OCI-LY7 (cell line): ENCODE data around the gene EFNA2. TPM values are rescaled to one million over a fixed set of nuclear protein-coding genes. Genes with fewer than 3 reads are reported as not detected.
A peak's percentile ranks its signal among the peaks of the same experiment; 100 is the strongest.
"Not testable (repeated sequence)": the region's sequence is repeated elsewhere in the genome, so short reads cannot be mapped to it uniquely, and the experiment has no call there.

Source experiments
- BruUV-seq: library from RNA; stranded (reverse); fragments of 400-500 nt; replicated peaks from 2 replicates; lab custom pipeline; 2021; lab: Mats Ljungman, UMichigan
- CTCF ChIA-PET: fragments of 300-600 bp; sonication (Branson Sonifier 250); formaldehyde crosslinking; loops from one replicate; lab custom pipeline; 2022; ENCODE audit warnings: antibody characterized with exemption; ENCODE audit not compliant: unreplicated experiment; lab: Charles Lee
- POLR2A ChIA-PET: fragments of 300-600 bp; sonication (Branson Sonifier 250); formaldehyde crosslinking; loops from one replicate; lab custom pipeline; 2022; ENCODE audit warnings: antibody characterized with exemption; lab: Charles Lee
- DNase-seq: peaks from one replicate; pipeline ENCODE4 v3.0.0-alpha.2; 2015; ENCODE audit warnings: low spot score
- H2AFZ ChIP-seq: fragments of 200-600 bp; sonication (generic), shearing (Covaris generic); 2 replicates; pipeline ENCODE4 v1.6.1; 2014; ENCODE audit warnings: mild to moderate bottlenecking, antibody characterized with exemption, low read length, moderate library complexity
- H3K27ac ChIP-seq: fragments of 200-600 bp; sonication (generic); 2 replicates; pipeline ENCODE4 v1.5.1; 2014; ENCODE audit warnings: mixed run types, low read depth, mild to moderate bottlenecking, moderate library complexity, low read length, inconsistent platforms; ENCODE audit not compliant: poor library complexity, severe bottlenecking
- H3K36me3 ChIP-seq: fragments of 200-600 bp; sonication (generic); 2 replicates; pipeline ENCODE4 v1.6.1; 2014; ENCODE audit warnings: mild to moderate bottlenecking, antibody characterized with exemption, low read length, moderate library complexity, mixed read lengths; ENCODE audit not compliant: insufficient read depth
- H3K4me1 ChIP-seq: fragments of 200-600 bp; sonication (generic); 2 replicates; pipeline ENCODE4 v1.5.1; 2014; ENCODE audit warnings: mild to moderate bottlenecking, low read length; ENCODE audit not compliant: insufficient read depth, poor library complexity, severe bottlenecking
- H3K4me2 ChIP-seq: fragments of 200-600 bp; sonication (generic); 2 replicates; pipeline ENCODE4 v1.6.1; 2014; ENCODE audit warnings: mild to moderate bottlenecking, low read length
- H3K4me3 ChIP-seq: fragments of 200-600 bp; sonication (generic); 2 replicates; pipeline ENCODE4 v1.5.1; 2014; ENCODE audit warnings: mild to moderate bottlenecking, low read depth, low read length; ENCODE audit not compliant: poor library complexity, severe bottlenecking
- H3K79me2 ChIP-seq: fragments of 200-600 bp; sonication (generic); 2 replicates; pipeline ENCODE4 v1.6.1; 2016; ENCODE audit warnings: low read depth, mild to moderate bottlenecking, low read length, moderate library complexity, mixed read lengths; ENCODE audit not compliant: insufficient read depth
- H3K9me2 ChIP-seq: fragments of 200-600 bp; sonication (generic); 2 replicates; pipeline ENCODE4 v1.6.1; 2016; ENCODE audit warnings: mild to moderate bottlenecking, low read length, mixed read lengths; ENCODE audit not compliant: insufficient read depth
- H3K9me3 ChIP-seq: fragments of 200-600 bp; sonication (generic); 2 replicates; pipeline ENCODE4 v1.6.1; 2014; ENCODE audit warnings: mild to moderate bottlenecking, mixed run types, low read length, mixed read lengths
- H4K20me1 ChIP-seq: fragments of 200-600 bp; sonication (generic); 2 replicates; pipeline ENCODE4 v1.6.1; 2014; ENCODE audit warnings: mild to moderate bottlenecking, antibody characterized with exemption, low read length, moderate library complexity, mixed read lengths; ENCODE audit not compliant: insufficient read depth
- CTCF ChIP-seq: fragments of 200-600 bp; sonication (generic); conservative IDR thresholded peaks from 2 replicates; pipeline ENCODE4 v1.5.1; 2014; ENCODE audit warnings: mild to moderate bottlenecking, antibody characterized with exemption, low read length, moderate library complexity, mixed read lengths
- EZH2phosphoT487 ChIP-seq: fragments of 200-600 bp; sonication (generic); IDR thresholded peaks from 2 replicates; pipeline ENCODE4 v1.6.1; 2018; ENCODE audit warnings: low read depth, borderline replicate concordance, mild to moderate bottlenecking, mixed run types, antibody characterized with exemption, low read length, moderate library complexity, mixed read lengths
- intact Hi-C: fragments of 100-400 bp; cut with micrococcal nuclease; formaldehyde crosslinking; loops from one replicate; pipeline ENCODE4 v1.10.0; 2022; ENCODE audit not compliant: unreplicated experiment
- total RNA-seq, 2 experiments: library from RNA; depleted of rRNA in 1 of 2; stranded (reverse); fragments of >200 nt in 1 of 2; shearing (Covaris generic) in 1 of 2; gene quantifications; 2 replicates each; pipeline ENCODE4 v1.2.3, GENCODE V29; 2014 to 2022

Gene EFNA2
- total RNA-seq, 2 experiments from 2014 or later = not detected

GRCh38 chr19:1327125-1327524 lies 41.5 kb downstream of the EFNA2 start:
- Histone ChIP-seq H3K27ac (peak overlapping the region; percentile 21), H4K20me1 (no peaks in the 10 kb centered on the region; the same call in 1 of the 2 replicates), H3K4me3 (peak overlapping the region; percentile 17), H3K9me2 (no peaks in the 10 kb centered on the region), H3K4me1 (peaks cover 7% of the 10 kb centered on the region), H3K79me2 (no peaks in the 10 kb centered on the region), H3K4me2 (peak overlapping the region; percentile 64; the same call in 1 of the 2 replicates), H3K36me3 (no peaks in the 10 kb centered on the region), H3K9me3 (no peaks in the 10 kb centered on the region), H2AFZ (peak overlapping the region; percentile 95)
- TF ChIP-seq EZH2phosphoT487 (no peak), CTCF (no peak)
- peak; percentile 53 for DNase-seq
- POLR2A ChIA-PET = no interaction called here
- intact Hi-C loops = no loop called here
- CTCF ChIA-PET = no interaction called here
- BruUV-seq = no TSS peak

GRCh38 chr19:1332208-1332607 lies 46.5 kb downstream of the EFNA2 start:
- POLR2A ChIA-PET, H3K9me3 ChIP-seq, CTCF ChIA-PET, DNase-seq, H3K79me2 ChIP-seq, intact Hi-C loops, BruUV-seq, H3K4me2 ChIP-seq, H4K20me1 ChIP-seq, H3K4me3 ChIP-seq, H3K27ac ChIP-seq, H2AFZ ChIP-seq, H3K36me3 ChIP-seq, H3K9me2 ChIP-seq: not testable (repeated sequence)
- peaks cover 12% of the 10 kb centered on the region for H3K4me1 ChIP-seq

GRCh38 chr19:1336079-1336684 lies 50.5 kb downstream of the EFNA2 start:
- ChIA-PET POLR2A (interaction anchor here (0.7 kb wide), 1 partner anchor 21 kb away, joined by 5 read pairs; no protein-coding TSS in a partner anchor), CTCF (no interaction called here)
- no peaks in the 10 kb centered on the region for H4K20me1 ChIP-seq
- no peak overlapping the region for H3K4me3 ChIP-seq
- H3K27ac ChIP-seq = no peak overlapping the region
- peaks cover 8% of the 10 kb centered on the region for H3K4me1 ChIP-seq
- peak; percentile 39 for DNase-seq
- H3K9me3 ChIP-seq = no peaks in the 10 kb centered on the region
- H3K79me2 ChIP-seq = no peaks in the 10 kb centered on the region
- H3K36me3 ChIP-seq = no peaks in the 10 kb centered on the region
- H2AFZ ChIP-seq = peak overlapping the region; percentile 62; the same call in 1 of the 2 replicates
- no peaks in the 10 kb centered on the region for H3K9me2 ChIP-seq
- intact Hi-C loops = no loop called here
- BruUV-seq = no TSS peak
- TF ChIP-seq CTCF (no peak), EZH2phosphoT487 (no peak)
- peak overlapping the region; percentile 49 for H3K4me2 ChIP-seq
